Stimulated activated naive CD8-positive, alpha-beta T cell treated with anti-CD3 and anti-CD28 coated beads, Interleukin-15, Interleukin-2, amounts not matched to agents 100 U/mL and 50 U/mL, for 24 hours (primary cell): ENCODE results near the gene BPIFB3.
"Not testable (repeated sequence)": the region's sequence is repeated elsewhere in the genome, so short reads cannot be mapped to it uniquely, and the experiment has no call there.

Experiments
- ATAC-seq: fragments of 150-1000 bp; cut with Tn5 transposase; one replicate; pipeline ENCODE4 v1.10.0; 2021
- DNase-seq: peaks from one replicate; pipeline ENCODE4 v3.0.0; 2021

Gene BPIFB3

DNA sequence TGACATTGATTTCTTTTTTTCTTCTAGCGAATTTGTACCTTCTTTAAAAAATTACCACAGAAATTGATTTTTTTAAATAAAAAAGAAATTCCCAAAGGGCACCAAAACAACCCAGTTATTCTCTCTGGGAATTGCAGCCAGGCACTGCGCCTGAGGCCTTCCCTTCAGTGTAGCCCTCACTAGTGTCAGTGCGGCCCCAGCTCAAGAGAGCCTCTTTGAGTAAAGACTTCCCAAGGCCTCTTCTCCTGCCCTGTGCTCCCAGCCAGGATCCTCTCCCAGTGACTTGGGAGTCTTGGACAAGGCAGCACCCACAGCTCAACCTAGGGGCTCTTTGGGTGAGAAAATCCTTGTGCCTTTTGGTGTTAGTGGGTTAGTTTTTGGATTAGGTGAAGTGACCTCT lies 67.2 kb downstream of the BPIFB3 start:
- no peak for DNase-seq

GRCh38 chr20:33122297-33122696 lies 68.6 kb downstream of the BPIFB3 start:
- ATAC-seq, DNase-seq: not testable (repeated sequence)

More for the DNA sequence above, 67.2 kb downstream of the BPIFB3 start:
- ATAC-seq: no peak
